ENCODE data around the gene XAF1. TPM values are rescaled to one million over a fixed set of nuclear protein-coding genes. Genes with fewer than 3 reads are reported as not detected.
"Not testable (repeated sequence)": the region's sequence is repeated elsewhere in the genome, so short reads cannot be mapped to it uniquely, and the experiment has no call there.

XAF1 gene
- total RNA-seq, 2 donors from 2014 or later = 10.4 to 21.8 TPM

- TF ChIP-seq CTCF (IDR thresholded peaks at IDR 0.05) (no peak), POLR2A (IDR thresholded peaks at IDR 0.05) (no peak), POLR2AphosphoS5 (IDR thresholded peaks at IDR 0.05) (no peak)
- H3K4me1 ChIP-seq (replicated peaks) = no peaks in the 10 kb centered on the region
- H3K36me3 ChIP-seq = no peaks in the 10 kb centered on the region
- no peaks in the 10 kb centered on the region for H3K9me3 ChIP-seq
- no peaks in the 10 kb centered on the region for H3K27me3 ChIP-seq (replicated peaks; ENCODE audit: insufficient read depth)
- intact Hi-C loops (cut with DNase I) = no loop called here
- 66% methylated on average over 13 of the region's 13 CpGs for WGBS
- peak overlapping the region; percentile 71 to 76 for H3K27ac ChIP-seq
- no peak for DNase-seq (ENCODE audit: low spot score)
- peak overlapping the region; percentile 25 to 33 for H3K4me3 ChIP-seq
These were observed 682 bp downstream of the XAF1 start for GRCh38 chr17:6756425-6757031.

GRCh38 chr17:6757747-6758146, 1.9 kb downstream of the XAF1 start:
- Histone ChIP-seq H3K9me3 (no peaks in the 10 kb centered on the region), H3K36me3 (no peaks in the 10 kb centered on the region), H3K4me3 (no peak overlapping the region), H3K4me1 (replicated peaks) (no peaks in the 10 kb centered on the region), H3K27ac (no peak overlapping the region), H3K27me3 (replicated peaks; ENCODE audit: insufficient read depth) (no peaks in the 10 kb centered on the region)
- WGBS = 97% methylated on average over 2 of the region's 2 CpGs
- no peak for TF ChIP-seq POLR2A (IDR thresholded peaks at IDR 0.05)
- no peak for TF ChIP-seq POLR2AphosphoS5 (IDR thresholded peaks at IDR 0.05)
- intact Hi-C loops (cut with DNase I) = no loop called here
- no peak for DNase-seq (ENCODE audit: low spot score)

- TF ChIP-seq POLR2A (IDR thresholded peaks at IDR 0.05) = no peak
- TF ChIP-seq POLR2AphosphoS5 (IDR thresholded peaks at IDR 0.05) = no peak
- no peak for TF ChIP-seq CTCF (IDR thresholded peaks at IDR 0.05)
- Histone ChIP-seq H3K4me1 (replicated peaks) (no peaks in the 10 kb centered on the region), H3K27me3 (replicated peaks; ENCODE audit: insufficient read depth) (no peaks in the 10 kb centered on the region), H3K36me3 (no peaks in the 10 kb centered on the region), H3K4me3 (no peak overlapping the region), H3K27ac (no peak overlapping the region), H3K9me3 (no peaks in the 10 kb centered on the region)
- WGBS = 80% methylated on average over 8 of the region's 8 CpGs
- DNase-seq (ENCODE audit: low spot score) = no peak
- intact Hi-C loops (cut with DNase I) = no loop called here
These were observed 5.9 kb downstream of the XAF1 start for GRCh38 chr17:6761779-6762178.

GRCh38 chr17:6768447-6768846, 12.6 kb downstream of the XAF1 start:
- H3K4me3 ChIP-seq = no peak overlapping the region
- H3K27me3 ChIP-seq (replicated peaks; ENCODE audit: insufficient read depth) = no peaks in the 10 kb centered on the region
- no peaks in the 10 kb centered on the region for H3K9me3 ChIP-seq
- H3K36me3 ChIP-seq = no peaks in the 10 kb centered on the region
- H3K4me1 ChIP-seq (replicated peaks) = no peaks in the 10 kb centered on the region
- no peak for DNase-seq (ENCODE audit: low spot score)
- 95% methylated on average over 2 of the region's 2 CpGs for WGBS
- TF ChIP-seq POLR2A (IDR thresholded peaks at IDR 0.05) (no peak), CTCF (IDR thresholded peaks at IDR 0.05) (no peak), POLR2AphosphoS5 (IDR thresholded peaks at IDR 0.05) (no peak)
- no peak overlapping the region for H3K27ac ChIP-seq
- intact Hi-C loops (cut with DNase I) = no loop called here

- H3K36me3 ChIP-seq = no peaks in the 10 kb centered on the region
These were observed 16.2 kb downstream of the XAF1 start for GRCh38 chr17:6772016-6772415.

GRCh38 chr17:6774906-6775305, 19.1 kb downstream of the XAF1 start:
- H3K27me3 ChIP-seq (replicated peaks; ENCODE audit: insufficient read depth); H3K4me1 ChIP-seq (replicated peaks); H3K9me3 ChIP-seq; H3K27ac ChIP-seq; intact Hi-C loops (cut with DNase I); H3K36me3 ChIP-seq; DNase-seq (ENCODE audit: low spot score); H3K4me3 ChIP-seq: not testable (repeated sequence)
- 90% methylated on average over 8 of the region's 8 CpGs for WGBS

More at GRCh38 chr17:6772016-6772415, 16.2 kb downstream of the XAF1 start:
- Histone ChIP-seq H3K27ac (no peak overlapping the region), H3K27me3 (replicated peaks; ENCODE audit: insufficient read depth) (no peaks in the 10 kb centered on the region), H3K9me3 (no peaks in the 10 kb centered on the region), H3K4me1 (replicated peaks) (no peaks in the 10 kb centered on the region), H3K4me3 (no peak overlapping the region)
- 83% methylated on average over 1 of the region's 1 CpG for WGBS
- no peak for DNase-seq (ENCODE audit: low spot score)
- intact Hi-C loops (cut with DNase I) = no loop called here
- TF ChIP-seq POLR2A (IDR thresholded peaks at IDR 0.05) (no peak), POLR2AphosphoS5 (IDR thresholded peaks at IDR 0.05) (no peak), CTCF (IDR thresholded peaks at IDR 0.05) (no peak)

All from prostate gland (tissue), 2 donors.